Urinary bladder (tissue), 4 donors: ENCODE results near the gene ZNF827. TPM values are rescaled to one million over a fixed set of nuclear protein-coding genes. Genes with fewer than 3 reads are reported as not detected.

Experiments used
- DNase-seq: peaks from one replicate; pipeline ENCODE4 v3.0.0-alpha.2; 2015; ENCODE audit errors: extremely low spot score
- H3K27ac ChIP-seq: one replicate; pipeline ENCODE4 v1.5.1; 2013; ENCODE audit warnings: low read depth, mild to moderate bottlenecking, moderate library complexity
- H3K36me3 ChIP-seq: one replicate; pipeline ENCODE4 v1.6.1; 2013; ENCODE audit warnings: mild to moderate bottlenecking, moderate library complexity; ENCODE audit not compliant: insufficient read depth
- H3K4me1 ChIP-seq: one replicate; pipeline ENCODE4 v1.6.1; 2013; ENCODE audit warnings: mild to moderate bottlenecking, moderate library complexity; ENCODE audit not compliant: insufficient read depth
- H3K4me3 ChIP-seq: one replicate; pipeline ENCODE4 v1.5.1; 2013; ENCODE audit warnings: low read depth, low read length
- WGBS: extraction: QIAGEN DNeasy Blood & Tissue Kit; methylation state at CpG from one replicate; pipeline ENCODE4 v1.1.7; 2013; 5-methylcytosine and 5-hydroxymethylcytosine counted together
- polyA plus RNA-seq: library from polyadenylated mRNA; stranded (reverse); fragments of 200-250 nt; gene quantifications from one replicate; pipeline ENCODE4 v1.2.3, GENCODE V29; 2013
- total RNA-seq: library from RNA; depleted of rRNA; stranded (reverse); fragments of >200 nt; gene quantifications from one replicate; pipeline ENCODE4 v1.2.3, GENCODE V29; 2014
- donor health status: healthy with polysubstance abuse.
- donor health status: healthy.

Gene ZNF827
- total and polyA plus RNA-seq, 2 donors = 13.0 to 20.2 TPM

- 91% methylated on average over 3 of the region's 3 CpGs for WGBS
- DNase-seq = no peak
- no peak overlapping the region for H3K27ac ChIP-seq
Measured at GRCh38 chr4:145830699-145831098, 107.9 kb downstream of the ZNF827 start.

DNA sequence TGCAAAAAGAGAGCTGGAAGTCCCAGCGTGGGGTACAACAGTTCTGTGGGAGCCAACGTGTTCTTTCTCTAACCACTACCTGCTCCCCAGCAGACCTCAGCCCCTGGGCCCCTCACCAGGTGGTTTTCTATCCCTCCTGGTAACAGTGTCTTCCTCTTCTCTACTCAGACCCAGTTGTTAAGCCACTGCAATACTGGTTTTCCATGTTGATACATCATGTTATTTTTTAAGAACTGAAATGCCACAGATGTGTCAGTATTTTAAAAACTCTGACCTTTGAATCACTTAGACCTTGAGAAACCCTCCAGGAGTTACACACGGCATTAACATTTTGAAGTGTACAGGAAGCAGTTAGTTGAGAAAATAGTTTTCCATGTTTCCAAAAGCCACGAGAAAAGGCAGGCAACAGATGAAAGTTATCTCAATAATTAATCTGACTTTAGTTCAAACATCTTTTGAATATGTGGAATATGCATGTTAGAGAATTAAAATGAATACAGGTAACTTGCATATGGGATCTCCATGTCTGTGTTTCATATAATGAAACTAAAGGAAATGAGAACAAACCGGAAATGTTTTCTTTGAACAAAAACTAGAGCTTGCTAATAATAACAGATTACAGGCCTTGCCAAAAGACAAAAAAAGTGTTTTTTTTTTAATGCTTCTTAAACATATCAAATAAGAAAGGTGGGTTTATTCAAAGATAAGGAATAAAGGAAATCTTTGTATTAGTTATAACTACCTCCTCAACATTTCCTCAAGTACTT lies 108.8 kb downstream of the ZNF827 start:
- Histone ChIP-seq H3K27ac (no peak overlapping the region), H3K36me3 (peaks cover 2% of the 10 kb centered on the region), H3K4me1 (no peaks in the 10 kb centered on the region), H3K4me3 (no peak overlapping the region)
- WGBS = 75% methylated on average over 5 of the region's 5 CpGs
- DNase-seq = no peak

More at GRCh38 chr4:145830699-145831098, 107.9 kb downstream of the ZNF827 start:
- H3K4me3 ChIP-seq = no peak overlapping the region
- H3K36me3 ChIP-seq = peaks cover 2% of the 10 kb centered on the region
- no peaks in the 10 kb centered on the region for H3K4me1 ChIP-seq

- DNase-seq = no peak
- H3K4me1 ChIP-seq = no peaks in the 10 kb centered on the region
- WGBS = 74% methylated on average over 3 of the region's 3 CpGs
- no peak overlapping the region for H3K4me3 ChIP-seq
- H3K27ac ChIP-seq = no peak overlapping the region
- peaks cover 2% of the 10 kb centered on the region for H3K36me3 ChIP-seq
Measured at GRCh38 chr4:145828802-145829485, 109.7 kb downstream of the ZNF827 start.

DNA sequence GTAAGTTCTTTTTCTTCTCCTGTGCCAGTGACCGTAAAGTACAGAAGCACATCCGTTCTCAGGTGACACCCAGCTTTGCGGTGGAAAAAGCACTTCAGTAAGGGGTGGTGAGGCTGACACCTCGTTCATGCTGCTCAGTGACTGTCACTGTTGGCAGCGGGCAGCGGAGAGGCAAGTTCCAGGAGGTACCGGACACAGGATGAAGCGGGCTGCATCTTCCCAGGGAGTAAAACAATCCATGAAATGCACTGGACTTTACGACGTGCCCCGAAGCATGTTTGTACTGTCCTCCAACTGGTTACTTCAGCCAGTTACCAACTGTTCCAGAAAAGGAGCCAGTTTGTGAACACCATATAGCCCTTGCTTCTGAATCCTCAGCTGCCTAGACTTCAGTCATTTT lies 110.7 kb downstream of the ZNF827 start:
- Histone ChIP-seq H3K4me3 (no peak overlapping the region), H3K4me1 (no peaks in the 10 kb centered on the region), H3K27ac (no peak overlapping the region), H3K36me3 (peaks cover 2% of the 10 kb centered on the region)
- no peak for DNase-seq
- WGBS = 79% methylated on average over 11 of the region's 11 CpGs

GRCh38 chr4:145825255-145825654 lies 113.4 kb downstream of the ZNF827 start:
- 98% methylated on average over 7 of the region's 7 CpGs for WGBS
- no peak for DNase-seq
- Histone ChIP-seq H3K4me1 (no peaks in the 10 kb centered on the region), H3K27ac (no peak overlapping the region), H3K4me3 (no peak overlapping the region), H3K36me3 (peaks cover 4% of the 10 kb centered on the region)

DNA sequence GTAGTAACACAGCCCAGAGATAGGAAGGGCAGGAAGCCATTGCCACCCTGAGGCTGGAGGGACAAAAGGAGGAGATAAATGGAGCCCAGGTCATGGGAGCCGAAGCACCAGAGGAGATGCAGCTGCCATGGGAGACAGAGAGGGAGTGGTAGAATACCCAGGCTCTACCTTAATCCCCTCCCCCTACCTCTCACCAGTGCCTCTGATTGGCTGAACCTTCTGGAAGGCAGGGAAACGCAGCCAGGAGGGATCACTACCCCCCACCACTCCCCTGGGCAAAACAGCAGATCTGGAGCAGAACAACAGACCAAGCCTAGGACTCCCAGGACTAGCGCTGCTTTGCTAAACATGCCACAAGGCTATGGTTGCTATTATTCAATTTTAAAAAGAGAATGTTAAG lies 114.2 kb downstream of the ZNF827 start:
- Histone ChIP-seq H3K4me1 (no peaks in the 10 kb centered on the region), H3K27ac (no peak overlapping the region), H3K4me3 (no peak overlapping the region), H3K36me3 (peaks cover 4% of the 10 kb centered on the region)
- no peak for DNase-seq
- 92% methylated on average over 3 of the region's 3 CpGs for WGBS

DNA sequence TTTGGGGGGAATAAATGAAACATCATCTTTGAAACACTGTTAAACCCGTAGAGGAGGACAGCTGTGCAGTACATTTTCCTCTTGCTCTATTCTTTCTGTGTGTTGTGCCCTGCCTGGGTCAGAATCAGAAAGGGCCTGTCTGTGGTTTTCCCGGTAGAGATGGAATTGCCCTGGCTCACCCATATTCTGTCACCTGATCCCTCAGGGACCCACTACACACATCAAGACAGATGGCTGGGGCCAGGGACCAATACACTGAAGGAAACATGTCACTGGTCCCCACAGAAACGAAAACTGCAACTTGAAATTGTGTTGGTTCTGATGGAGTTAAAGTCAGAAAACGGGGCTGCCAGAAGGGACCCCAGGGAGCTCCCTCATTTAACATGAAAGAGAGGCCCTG lies 114.9 kb downstream of the ZNF827 start:
- 88% methylated on average over 4 of the region's 4 CpGs for WGBS
- H3K4me1 ChIP-seq = no peaks in the 10 kb centered on the region
- DNase-seq = no peak
- no peak overlapping the region for H3K4me3 ChIP-seq
- peaks cover 5% of the 10 kb centered on the region for H3K36me3 ChIP-seq
- no peak overlapping the region for H3K27ac ChIP-seq

- no peak for DNase-seq
- no peak overlapping the region for H3K4me3 ChIP-seq
- no peaks in the 10 kb centered on the region for H3K4me1 ChIP-seq
- peaks cover 5% of the 10 kb centered on the region for H3K36me3 ChIP-seq
- 91% methylated on average over 4 of the region's 4 CpGs for WGBS
- no peak overlapping the region for H3K27ac ChIP-seq
Measured at GRCh38 chr4:145822581-145822980, 116.0 kb downstream of the ZNF827 start.

GRCh38 chr4:145822181-145822580 lies 116.4 kb downstream of the ZNF827 start:
- H3K27ac ChIP-seq = no peak overlapping the region

GRCh38 chr4:145821766-145822165 lies 116.9 kb downstream of the ZNF827 start:
- DNase-seq = no peak
- Histone ChIP-seq H3K27ac (no peak overlapping the region), H3K36me3 (peaks cover 5% of the 10 kb centered on the region), H3K4me3 (no peak overlapping the region), H3K4me1 (no peaks in the 10 kb centered on the region)
- WGBS = 70% methylated on average over 4 of the region's 4 CpGs

More at GRCh38 chr4:145822181-145822580, 116.4 kb downstream of the ZNF827 start:
- no peak for DNase-seq
- 80% methylated on average over 3 of the region's 3 CpGs for WGBS
- Histone ChIP-seq H3K4me1 (no peaks in the 10 kb centered on the region), H3K36me3 (peaks cover 5% of the 10 kb centered on the region), H3K4me3 (no peak overlapping the region)

GRCh38 chr4:145820407-145820806 lies 118.2 kb downstream of the ZNF827 start:
- DNase-seq = no peak
- Histone ChIP-seq H3K4me3 (no peak overlapping the region), H3K36me3 (peaks cover 5% of the 10 kb centered on the region), H3K27ac (no peak overlapping the region), H3K4me1 (no peaks in the 10 kb centered on the region)
- WGBS = 58% methylated on average over 3 of the region's 3 CpGs

GRCh38 chr4:145819853-145820181 lies 118.8 kb downstream of the ZNF827 start:
- DNase-seq = no peak
- Histone ChIP-seq H3K36me3 (peaks cover 5% of the 10 kb centered on the region), H3K27ac (no peak overlapping the region), H3K4me1 (no peaks in the 10 kb centered on the region), H3K4me3 (no peak overlapping the region)
- WGBS = 49% methylated on average over 5 of the region's 5 CpGs

DNA sequence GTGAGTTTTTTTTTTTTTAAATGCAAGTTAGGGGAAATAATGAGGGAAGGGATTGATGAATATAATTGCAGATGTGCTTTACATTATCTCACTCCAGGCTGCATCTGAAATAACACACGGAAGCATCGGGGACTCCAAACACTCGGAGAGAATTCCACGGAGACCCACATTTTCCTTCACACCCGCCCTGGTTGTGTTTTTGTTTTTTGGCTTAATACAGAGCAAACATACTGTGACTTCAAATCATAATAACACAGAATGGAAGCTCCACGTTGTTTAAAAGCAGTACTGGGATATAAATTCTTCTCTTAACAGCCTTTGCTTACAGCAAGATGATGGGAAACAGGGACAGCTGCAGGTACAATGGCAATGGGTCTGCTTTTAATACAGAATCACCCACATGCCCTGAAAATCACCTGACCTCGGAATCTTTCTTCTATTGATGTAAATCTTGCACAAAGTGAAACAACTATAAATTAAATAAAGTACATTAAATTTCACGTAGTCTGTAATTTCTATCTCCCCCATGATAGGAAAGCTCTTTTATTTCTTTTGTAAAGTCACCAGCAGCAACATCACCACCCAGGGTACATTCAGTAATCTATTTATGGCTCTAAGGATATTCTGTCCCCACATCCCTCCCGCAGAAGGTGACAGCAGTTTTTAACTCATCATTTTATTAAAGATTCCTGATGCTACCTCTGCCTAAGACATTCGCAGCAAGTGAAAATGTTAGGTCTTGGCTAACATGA lies 119.3 kb downstream of the ZNF827 start:
- WGBS = 73% methylated on average over 10 of the region's 10 CpGs
- no peak overlapping the region for H3K27ac ChIP-seq

DNA sequence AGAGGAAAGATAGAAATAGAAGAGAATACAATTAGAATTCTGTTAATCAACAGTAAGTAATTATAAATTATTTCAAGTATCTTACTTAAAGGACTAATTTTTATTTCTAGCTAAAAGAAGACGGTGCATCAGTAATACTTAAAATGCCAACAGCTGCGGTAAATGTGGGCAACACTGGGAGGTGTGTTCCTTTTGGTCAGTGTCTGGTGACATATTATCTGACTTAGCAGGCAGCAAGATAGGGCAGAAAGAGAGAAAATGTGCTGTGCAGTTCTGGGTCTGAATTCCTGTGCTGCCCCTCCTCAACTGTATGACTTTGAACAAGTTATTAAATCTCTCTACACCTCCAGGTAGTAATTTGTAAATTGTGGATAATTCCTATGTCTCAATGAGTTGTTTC lies 120.6 kb downstream of the ZNF827 start:
- Histone ChIP-seq H3K36me3 (peaks cover 5% of the 10 kb centered on the region), H3K4me1 (no peaks in the 10 kb centered on the region), H3K27ac (no peak overlapping the region), H3K4me3 (no peak overlapping the region)
- DNase-seq = no peak
- 99% methylated on average over 2 of the region's 2 CpGs for WGBS

More for the DNA sequence above, 119.3 kb downstream of the ZNF827 start:
- Histone ChIP-seq H3K36me3 (peaks cover 5% of the 10 kb centered on the region), H3K4me1 (no peaks in the 10 kb centered on the region), H3K4me3 (no peak overlapping the region)
- no peak for DNase-seq
